GM19324 (cell line): ENCODE data around the gene KIAA2012.
"Not testable (repeated sequence)": the region's sequence is repeated elsewhere in the genome, so short reads cannot be mapped to it uniquely, and the experiment has no call there.

Experiments
- ATAC-seq: cut with Tn5 transposase; IDR thresholded peaks from one replicate; pipeline ENCODE4 v1.9.1; 2021; ENCODE audit warnings: mild to moderate bottlenecking, moderate library complexity; ENCODE audit not compliant: unreplicated experiment, low FRiP score

KIAA2012 gene

GRCh38 chr2:202172439-202173211, 99.6 kb downstream of the KIAA2012 start:
- no peak for ATAC-seq

GRCh38 chr2:202178346-202178958, 105.4 kb downstream of the KIAA2012 start:
- ATAC-seq: no peak

- no peak for ATAC-seq
Measured at GRCh38 chr2:202184557-202184956, 111.5 kb downstream of the KIAA2012 start.

GRCh38 chr2:202185156-202185555, 112.1 kb downstream of the KIAA2012 start:
- ATAC-seq: no peak

- ATAC-seq: no peak
Measured at GRCh38 chr2:202186641-202187202, 113.7 kb downstream of the KIAA2012 start.

GRCh38 chr2:202187570-202187969, 114.5 kb downstream of the KIAA2012 start:
- no peak for ATAC-seq

- ATAC-seq: no peak
Measured at GRCh38 chr2:202193305-202193704, 120.2 kb downstream of the KIAA2012 start.

GRCh38 chr2:202193881-202194353, 120.9 kb downstream of the KIAA2012 start:
- ATAC-seq: no peak

GRCh38 chr2:202194418-202194817, 121.4 kb downstream of the KIAA2012 start:
- ATAC-seq: no peak

GRCh38 chr2:202196727-202197126, 123.7 kb downstream of the KIAA2012 start:
- no peak for ATAC-seq

- no peak for ATAC-seq
Measured at GRCh38 chr2:202201220-202202160, 128.4 kb downstream of the KIAA2012 start.

- no peak for ATAC-seq
Measured at GRCh38 chr2:202203348-202203747, 130.3 kb downstream of the KIAA2012 start.

- ATAC-seq: no peak
Measured at GRCh38 chr2:202204855-202205254, 131.8 kb downstream of the KIAA2012 start.

- no peak for ATAC-seq
Measured at GRCh38 chr2:202208526-202208925, 135.5 kb downstream of the KIAA2012 start.

GRCh38 chr2:202215179-202215578, 142.1 kb downstream of the KIAA2012 start:
- ATAC-seq: no peak

- no peak for ATAC-seq
Measured at GRCh38 chr2:202221873-202222272, 148.8 kb downstream of the KIAA2012 start.

- peak; percentile 40 for ATAC-seq
Measured at GRCh38 chr2:202237787-202238233, 164.8 kb downstream of the KIAA2012 start.

- peak; percentile 91 for ATAC-seq
Measured at GRCh38 chr2:202238234-202239197, 165.5 kb downstream of the KIAA2012 start, which contains the start of gene SUMO1. TSS of gene SUMO1 (minus strand) at chr2:202238597. CDS start at chr2:202238451, 146 bp downstream.

- ATAC-seq: not testable (repeated sequence)
Measured at GRCh38 chr2:202247710-202248109, 174.7 kb downstream of the KIAA2012 start.
